Pancreas (tissue), 10 donors: ENCODE measurements around the gene FGF21. TPM values are rescaled to one million over a fixed set of nuclear protein-coding genes. Genes with fewer than 3 reads are reported as not detected.
"Not testable (repeated sequence)": the region's sequence is repeated elsewhere in the genome, so short reads cannot be mapped to it uniquely, and the experiment has no call there.

Experiments
- ATAC-seq, 4 donors: fragments of 200-7000 bp; cut with Tn5 transposase; one replicate each; pipeline versions ENCODE4 v1.8.0 to v1.9.1; 2020; ENCODE audit warnings: mild to moderate bottlenecking in 4 of 4, moderate library complexity in 4 of 4
- DNase-seq, 6 donors: peaks; one replicate each; pipeline ENCODE4 v3.0.0-alpha.2; 2020
- FAIRE-seq: peaks from 2 replicates; lab custom pipeline; 2012; peaks lifted over from hg19 to GRCh38; lab: Jason Lieb, UNC
- H3K27ac ChIP-seq, 4 donors: fragments of 200-600 bp; sonication (generic); 1 replicate in 3 of 4; 2 replicates in 1 of 4; pipeline versions ENCODE4 v1.5.0 to v1.8.0; 2020
- H3K27me3 ChIP-seq, 4 donors: fragments of 200-600 bp; one replicate each; pipeline ENCODE4 v1.8.0; 2021
- H3K36me3 ChIP-seq, 3 donors: fragments of 200-600 bp; sonication (generic) in 1 of 3; one replicate each; pipeline versions ENCODE4 v1.5.0 to v1.8.0; 2020 to 2021
- H3K4me1 ChIP-seq, 3 donors: fragments of 200-600 bp; one replicate each; pipeline ENCODE4 v1.8.0; 2021
- H3K4me3 ChIP-seq, 4 donors: fragments of 200-600 bp; sonication (generic) in 2 of 4; one replicate each; pipeline versions ENCODE4 v1.5.0 to v1.8.0; 2020 to 2021
- H3K9me3 ChIP-seq, 4 donors: fragments of 200-600 bp; one replicate each; pipeline ENCODE4 v1.8.0; 2021
- WGBS, 2 donors: extraction: QIAGEN DNeasy Blood & Tissue Kit; methylation state at CpG; one replicate each; pipeline ENCODE4 v1.1.7; 2013; 5-methylcytosine and 5-hydroxymethylcytosine counted together
- intact Hi-C, 3 donors: fragments of 100-400 bp; cut with DNase I; formaldehyde crosslinking; loops; one replicate each; pipeline versions ENCODE4 v1.11.1 to v1.14.2; 2022
- polyA plus RNA-seq, 2 donors: library from polyadenylated mRNA; stranded (reverse); fragments of 200-250 nt; gene quantifications; one replicate each; pipeline ENCODE4 v1.2.3, GENCODE V29; 2013
- total RNA-seq, 6 donors: library from RNA; stranded (reverse); fragmentation: NEBNext Ultra II Directional in 4 of 6; extraction: Animal tissue kit (Norgen Biotek cat#: 25700) in 4 of 6; gene quantifications; one replicate each; pipeline versions ENCODE4 v1.2.1 to v1.2.4, GENCODE V29; 2021 to 2023
- TF ChIP-seq, protein P1 (sequence below), 4 donors: fragments of 200-600 bp; sonication (generic) in 3 of 4; IDR thresholded peaks; one replicate each; pipeline versions ENCODE4 v1.5.0 to v1.8.0; 2021; ENCODE audit warnings: antibody characterized with exemption in 4 of 4
- donor health status: healthy with polysubstance abuse.
- donor health status: DM: no; HTN: no; CAD: no; lungs with moderate emphysema.
- donor health status: DM: no; HTN: no; CAD: no.
- donor health status: control.
- donor health status: control.
- donor health status: Bipolar disorder and iron deficiency.
- donor health status: DM: yes; HTN: yes; CAD: no.
- donor health status: DM: no; HTN: no; CAD: no.
- donor health status: DM: no; HTN: no; CAD: no.
- donor health status: DM: yes; HTN: yes; CAD: no.

FGF21 gene
- total and polyA plus RNA-seq, 8 donors, result 0.51 TPM; not detected in 7

DNA sequence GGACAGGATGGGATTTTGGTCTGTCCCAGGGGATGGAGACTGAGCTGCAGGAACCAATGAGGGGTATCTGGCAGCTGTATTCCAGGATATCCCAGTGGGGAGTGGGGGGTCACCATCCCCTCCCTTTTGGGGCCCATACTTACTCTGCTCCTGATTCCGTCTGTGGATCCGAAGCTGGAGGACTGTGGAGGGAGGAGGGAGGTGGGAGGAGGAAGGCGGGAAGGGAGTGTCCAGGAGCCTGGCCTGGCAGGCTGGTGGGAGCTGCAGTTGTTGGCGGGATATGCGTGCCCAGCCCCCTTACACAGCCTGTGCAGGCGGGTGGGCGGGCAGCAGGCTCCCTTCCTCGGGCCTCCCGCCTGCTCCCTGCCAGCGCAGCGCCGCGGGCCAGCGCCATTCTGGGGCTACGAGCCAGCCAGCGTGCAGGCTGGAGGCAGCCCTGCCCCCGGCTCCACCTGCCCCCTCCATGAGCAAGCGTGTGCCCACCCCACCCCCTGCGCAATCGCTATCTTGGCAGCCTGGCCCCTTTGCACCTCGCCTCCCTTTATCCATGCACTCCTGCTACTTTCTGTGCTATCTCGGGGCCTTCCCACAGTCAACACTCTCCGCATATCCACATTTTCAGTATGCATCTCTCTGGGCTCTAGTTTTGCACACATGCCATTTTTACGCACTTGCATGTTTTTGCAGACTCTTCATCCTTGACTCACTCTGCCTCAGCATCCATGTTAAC lies 38.6 kb upstream of the FGF21 start:
- no peaks in the 10 kb centered on the region for H3K4me1 ChIP-seq
- ATAC-seq, result no peak
- 28 to 46% methylated on average over 9 to 24 of the region's 24 CpGs for WGBS, 2 donors
- H3K36me3 ChIP-seq, result no peaks in the 10 kb centered on the region
- H3K27me3 ChIP-seq, result no peaks in the 10 kb centered on the region
- intact Hi-C loops, result no loop called here
- DNase-seq, result peak in 2 of 6 donors; percentile 38 to 52
- H3K4me3 ChIP-seq, result peak overlapping the region in 1 of 4 donors; percentile 28
- H3K27ac ChIP-seq, result peak overlapping the region in 2 of 4 donors; percentile 8 to 28
- no peaks in the 10 kb centered on the region for H3K9me3 ChIP-seq
- TF ChIP-seq, protein P1, sequence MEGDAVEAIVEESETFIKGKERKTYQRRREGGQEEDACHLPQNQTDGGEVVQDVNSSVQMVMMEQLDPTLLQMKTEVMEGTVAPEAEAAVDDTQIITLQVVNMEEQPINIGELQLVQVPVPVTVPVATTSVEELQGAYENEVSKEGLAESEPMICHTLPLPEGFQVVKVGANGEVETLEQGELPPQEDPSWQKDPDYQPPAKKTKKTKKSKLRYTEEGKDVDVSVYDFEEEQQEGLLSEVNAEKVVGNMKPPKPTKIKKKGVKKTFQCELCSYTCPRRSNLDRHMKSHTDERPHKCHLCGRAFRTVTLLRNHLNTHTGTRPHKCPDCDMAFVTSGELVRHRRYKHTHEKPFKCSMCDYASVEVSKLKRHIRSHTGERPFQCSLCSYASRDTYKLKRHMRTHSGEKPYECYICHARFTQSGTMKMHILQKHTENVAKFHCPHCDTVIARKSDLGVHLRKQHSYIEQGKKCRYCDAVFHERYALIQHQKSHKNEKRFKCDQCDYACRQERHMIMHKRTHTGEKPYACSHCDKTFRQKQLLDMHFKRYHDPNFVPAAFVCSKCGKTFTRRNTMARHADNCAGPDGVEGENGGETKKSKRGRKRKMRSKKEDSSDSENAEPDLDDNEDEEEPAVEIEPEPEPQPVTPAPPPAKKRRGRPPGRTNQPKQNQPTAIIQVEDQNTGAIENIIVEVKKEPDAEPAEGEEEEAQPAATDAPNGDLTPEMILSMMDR (IDR thresholded peaks at IDR 0.05), result no peak
- no peak for FAIRE-seq

DNA sequence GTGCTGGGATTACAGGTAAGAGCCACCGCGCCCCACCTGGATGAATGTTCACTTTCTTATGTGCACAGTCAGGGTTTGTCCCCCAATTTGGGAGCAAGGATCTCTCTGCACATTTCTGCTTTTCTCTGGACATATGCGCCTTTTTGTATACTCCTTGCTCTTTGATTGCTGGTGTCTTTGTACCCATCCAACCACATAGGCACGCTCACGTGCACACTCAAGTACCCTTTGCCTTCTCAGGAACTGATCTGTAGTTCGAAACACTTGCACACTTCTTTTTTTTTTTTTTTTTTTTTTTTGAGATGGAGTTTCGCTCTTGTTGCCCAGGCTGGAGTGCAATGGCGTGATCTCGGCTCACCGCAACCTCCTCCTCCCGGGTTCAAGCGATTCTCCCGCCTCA lies 37.2 kb upstream of the FGF21 start:
- DNase-seq, H3K4me1 ChIP-seq, intact Hi-C loops, H3K36me3 ChIP-seq, FAIRE-seq, H3K9me3 ChIP-seq, ATAC-seq, H3K27ac ChIP-seq, H3K27me3 ChIP-seq, H3K4me3 ChIP-seq: not testable (repeated sequence)
- 91 to 93% methylated on average over 12 to 13 of the region's 13 CpGs for WGBS, 2 donors

DNA sequence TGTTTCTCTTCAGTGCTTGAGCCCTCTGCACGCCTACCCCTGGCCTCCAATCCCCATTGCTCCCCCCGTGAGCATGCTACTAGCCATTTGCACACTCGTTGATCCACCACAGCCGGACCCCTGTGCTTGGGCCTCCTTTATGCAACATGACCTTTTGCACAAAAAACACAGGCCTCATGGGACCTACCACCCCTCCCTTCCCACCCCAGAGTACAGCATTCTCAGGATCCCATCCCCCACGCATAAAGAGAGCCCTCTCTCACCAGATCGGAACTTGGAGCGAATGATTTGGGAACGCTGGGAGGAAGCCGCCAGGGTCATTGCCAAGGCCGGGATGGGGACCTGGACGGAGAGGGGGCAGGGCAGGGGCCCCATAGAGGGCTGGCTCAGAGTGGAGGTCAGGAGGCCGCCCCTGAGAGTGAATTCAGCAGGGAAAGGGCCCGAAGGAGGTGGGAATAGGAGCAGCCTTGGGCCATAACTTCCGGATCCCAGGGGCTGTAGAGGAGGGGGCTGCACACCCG lies 36.6 kb upstream of the FGF21 start:
- WGBS, 2 donors, result 46 to 47% methylated on average over 15 of the region's 15 CpGs
- FAIRE-seq (no peak), ATAC-seq (no peak), DNase-seq (no peak)
- intact Hi-C loops, result no loop called here
- no peaks in the 10 kb centered on the region for H3K9me3 ChIP-seq
- H3K4me1 ChIP-seq, result no peaks in the 10 kb centered on the region
- H3K36me3 ChIP-seq, result no peaks in the 10 kb centered on the region
- TF ChIP-seq, protein P1 (IDR thresholded peaks at IDR 0.05), result no peak
- H3K4me3 ChIP-seq, result peak overlapping the region in 1 of 4 donors; percentile 52
- no peaks in the 10 kb centered on the region for H3K27me3 ChIP-seq
- H3K27ac ChIP-seq, result no peak overlapping the region

DNA sequence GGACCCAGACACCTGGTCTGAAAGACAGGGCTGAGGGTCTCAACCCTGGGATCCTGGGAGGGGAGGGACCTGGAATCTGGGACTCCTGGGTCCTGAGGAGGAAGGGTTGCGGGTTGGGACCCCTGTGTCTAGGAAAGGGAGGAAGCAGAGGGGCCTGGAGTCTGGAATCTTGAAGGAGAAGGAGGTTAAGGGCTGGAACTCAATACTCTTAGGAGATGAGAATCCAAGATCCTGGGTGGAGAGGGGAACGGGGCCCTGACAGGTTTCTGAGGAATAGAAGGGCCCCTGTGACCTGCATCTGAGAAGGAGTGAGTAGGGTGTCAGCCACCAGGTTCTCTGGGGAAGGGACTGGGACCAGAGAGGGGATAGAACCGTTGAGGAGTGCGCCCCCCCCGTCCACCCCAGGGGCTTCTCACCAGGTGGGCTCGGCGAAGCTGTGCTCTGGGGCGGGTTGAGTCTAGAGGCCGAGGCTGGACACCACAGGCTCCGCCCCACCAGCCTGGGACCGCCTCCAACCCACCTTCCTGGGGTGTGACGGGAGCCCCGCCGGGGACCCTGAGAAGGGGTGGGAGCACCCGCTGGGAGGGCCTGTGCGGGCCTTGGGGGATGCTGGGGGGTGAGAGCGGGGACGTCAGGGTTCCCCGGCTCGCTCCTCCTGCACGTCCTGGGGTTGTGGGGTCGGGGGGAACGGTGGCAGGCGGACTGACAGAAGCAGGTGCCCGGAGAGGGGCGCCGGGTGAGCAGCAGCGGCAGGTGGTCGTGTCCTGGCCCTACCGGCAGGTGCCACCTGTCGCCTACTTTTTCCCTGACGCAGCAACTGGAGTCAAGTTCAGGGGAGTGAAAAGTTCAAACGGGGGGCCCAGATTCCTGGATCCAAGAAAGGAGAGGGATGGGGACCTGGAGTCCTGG lies 35.8 kb upstream of the FGF21 start, which contains the start of gene MAMSTR:
TSS of gene MAMSTR (minus strand) at position 463 of the 909 bp plus-strand sequence. CDS start 694 bp downstream, outside the sequence.
- Histone ChIP-seq H3K9me3 (no peaks in the 10 kb centered on the region), H3K36me3 (no peaks in the 10 kb centered on the region), H3K27ac (peak within 1 kb of the TSS in 3 of 4 donors; percentile 57 to 78 (median 70)), H3K27me3 (no peaks in the 10 kb centered on the region), H3K4me1 (no peaks in the 10 kb centered on the region), H3K4me3 (peak within 1 kb of the TSS in 3 of 4 donors; percentile 33 to 52 (median 35))
- intact Hi-C loops, result no loop called here
- DNase-seq (peak; percentile 49 to 84 (median 69)), FAIRE-seq (no peak), ATAC-seq (peak in 2 of 4 donors; percentile 2 to 39)
- WGBS, 2 donors, result 36 to 44% methylated on average over 29 to 33 of the region's 33 CpGs
- TF ChIP-seq, protein P1 (IDR thresholded peaks at IDR 0.05), result no peak

DNA sequence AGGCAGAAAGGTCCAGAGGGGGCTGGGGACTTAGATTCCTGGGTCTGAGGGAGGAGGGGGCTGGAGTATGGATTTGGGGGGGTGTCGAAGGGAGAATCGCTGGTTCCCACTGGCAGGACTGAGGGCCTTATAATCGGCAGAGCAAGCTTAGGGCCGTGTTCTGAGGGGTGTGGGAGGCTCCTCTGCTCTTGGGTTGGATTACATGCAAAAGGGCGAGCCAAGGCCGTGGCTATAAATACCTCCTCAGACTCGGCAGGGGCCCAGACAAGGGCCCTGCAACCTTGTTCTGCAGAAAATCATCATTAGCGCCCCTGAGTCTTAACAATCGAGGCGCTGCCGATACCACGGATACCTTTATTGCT lies 35.1 kb upstream of the FGF21 start:
- WGBS, 2 donors, result 1 to 9% methylated on average over 12 of the region's 12 CpGs
- Histone ChIP-seq H3K36me3 (no peaks in the 10 kb centered on the region), H3K27ac (peak overlapping the region in 3 of 4 donors; percentile 57 to 78 (median 70)), H3K4me1 (no peaks in the 10 kb centered on the region), H3K9me3 (no peaks in the 10 kb centered on the region), H3K27me3 (no peaks in the 10 kb centered on the region), H3K4me3 (peak overlapping the region in 2 of 4 donors; percentile 33 to 52)
- ATAC-seq (peak; percentile 14 to 49 (median 42)), FAIRE-seq (no peak), DNase-seq (no peak)
- intact Hi-C loops, result no loop called here
- TF ChIP-seq, protein P1 (IDR thresholded peaks at IDR 0.05), result no peak
